Liver (tissue), 9 donors: Measurements from ENCODE around the gene BAG5. TPM values are rescaled to one million over a fixed set of nuclear protein-coding genes. Genes with fewer than 3 reads are reported as not detected.

Source experiments
- DNase-seq: peaks from one replicate; pipeline ENCODE4 v3.0.0-alpha.2; 2017; ENCODE audit warnings: low spot score
- H3K27ac ChIP-seq, 2 donors: one replicate each; pipeline ENCODE4 v1.7.0; 2013; ENCODE audit warnings: inconsistent platforms in 2 of 2, low read length in 2 of 2, control low read depth in 1 of 2, low read depth in 1 of 2, mild to moderate bottlenecking in 1 of 2
- H3K27me3 ChIP-seq, 4 donors: one replicate each; pipeline versions ENCODE4 v1.6.1 to v1.7.0; 2013; ENCODE audit warnings: low read length in 3 of 4, inconsistent platforms in 1 of 4, mild to moderate bottlenecking in 1 of 4, moderate library complexity in 1 of 4; ENCODE audit not compliant: control insufficient read depth in 4 of 4, insufficient read depth in 4 of 4
- H3K36me3 ChIP-seq, 4 donors: one replicate each; pipeline versions ENCODE4 v1.6.1 to v1.7.0; 2013; ENCODE audit warnings: low read length in 3 of 4, mild to moderate bottlenecking in 3 of 4, low read depth in 1 of 4, moderate library complexity in 1 of 4; ENCODE audit not compliant: control insufficient read depth in 4 of 4, insufficient read depth in 3 of 4
- H3K4me1 ChIP-seq, 4 donors: one replicate each; pipeline versions ENCODE4 v1.6.1 to v1.7.0; 2013; ENCODE audit warnings: low read length in 3 of 4, mild to moderate bottlenecking in 3 of 4, moderate library complexity in 1 of 4; ENCODE audit not compliant: control insufficient read depth in 4 of 4, insufficient read depth in 4 of 4
- H3K4me3 ChIP-seq, 3 donors: one replicate each; pipeline versions ENCODE4 v1.6.1 to v1.7.0; 2013; ENCODE audit warnings: low read length in 3 of 3, control low read depth in 1 of 3, low read depth in 1 of 3, mild to moderate bottlenecking in 1 of 3
- H3K9ac ChIP-seq, 2 donors: one replicate each; pipeline ENCODE4 v1.7.0; 2013; ENCODE audit warnings: low read length in 2 of 2, mild to moderate bottlenecking in 2 of 2, moderate library complexity in 2 of 2, control low read depth in 1 of 2, low read depth in 1 of 2
- H3K9me3 ChIP-seq, 4 donors: one replicate each; pipeline versions ENCODE4 v1.6.1 to v1.7.0; 2013; ENCODE audit warnings: low read length in 3 of 4; ENCODE audit not compliant: control insufficient read depth in 4 of 4
- ATF3 ChIP-seq: IDR thresholded peaks from 2 replicates; pipeline ENCODE4 v1.6.1; 2016; ENCODE audit warnings: antibody characterized with exemption
- EGR1 ChIP-seq, 2 donors: IDR thresholded peaks; 2 replicates each; pipeline ENCODE4 v1.6.1; 2016 to 2018; ENCODE audit warnings: antibody characterized with exemption in 2 of 2, low read depth in 2 of 2
- FOXA1 ChIP-seq: IDR thresholded peaks from 2 replicates; pipeline ENCODE4 v1.6.1; 2016; ENCODE audit warnings: antibody characterized with exemption
- GABPA ChIP-seq, 2 donors: IDR thresholded peaks in 1 of 2; conservative IDR thresholded peaks in 1 of 2; 2 replicates each; pipeline ENCODE4 v1.6.1; 2016; ENCODE audit warnings: antibody characterized with exemption in 2 of 2, mild to moderate bottlenecking in 1 of 2, moderate library complexity in 1 of 2
- HNF4A ChIP-seq, 2 donors: conservative IDR thresholded peaks; 2 replicates each; pipeline ENCODE4 v1.6.1; 2016; ENCODE audit warnings: antibody characterized with exemption in 2 of 2, mild to moderate bottlenecking in 2 of 2
- HNF4G ChIP-seq: IDR thresholded peaks from 2 replicates; pipeline ENCODE4 v1.6.1; 2016; ENCODE audit warnings: antibody characterized with exemption
- JUND ChIP-seq, 2 donors: IDR thresholded peaks; 2 replicates each; pipeline ENCODE4 v1.6.1; 2016; ENCODE audit warnings: antibody characterized with exemption in 2 of 2
- NR2F2 ChIP-seq: IDR thresholded peaks from 2 replicates; pipeline ENCODE4 v1.6.1; 2016; ENCODE audit warnings: antibody characterized with exemption
- RAD21 ChIP-seq, 2 donors: IDR thresholded peaks; 2 replicates each; pipeline ENCODE4 v1.6.1; 2016; ENCODE audit warnings: antibody characterized with exemption in 2 of 2, mild to moderate bottlenecking in 2 of 2
- REST ChIP-seq: IDR thresholded peaks from 2 replicates; pipeline ENCODE4 v1.6.1; 2016; ENCODE audit warnings: antibody characterized with exemption, mild to moderate bottlenecking
- RXRA ChIP-seq, 2 donors: IDR thresholded peaks; 2 replicates each; pipeline ENCODE4 v1.6.1; 2017 to 2018; ENCODE audit warnings: antibody characterized with exemption in 2 of 2, mild to moderate bottlenecking in 1 of 2
- SP1 ChIP-seq: IDR thresholded peaks from 2 replicates; pipeline ENCODE4 v1.6.1; 2018; ENCODE audit warnings: antibody characterized with exemption, mild to moderate bottlenecking
- WGBS: extraction: QIAGEN DNeasy Blood & Tissue Kit; methylation state at CpG from one replicate; pipeline ENCODE4 v1.1.7; 2013; 5-methylcytosine and 5-hydroxymethylcytosine counted together
- polyA plus RNA-seq, 2 donors: library from polyadenylated mRNA; stranded (reverse) in 1 of 2; unstranded in 1 of 2; fragments of 200-250 nt in 1 of 2; fragments of >200 nt in 1 of 2; fragmentation: Nextera tagmentation in 1 of 2; extraction: Ambion mirVana in 1 of 2; gene quantifications; one replicate each; pipeline versions ENCODE4 v1.2.1 to v1.2.3, GENCODE V29; 2013 to 2015
- total RNA-seq, 2 donors: library from RNA; depleted of rRNA; stranded (reverse); fragments of >200 nt; gene quantifications; one replicate each; pipeline ENCODE4 v1.2.3, GENCODE V29; 2014
- donor health status: healthy.
- donor health status: healthy.
- donor health status: healthy.
- donor health status: healthy.
- donor health status: healthy.

BAG5 gene
- total and polyA plus RNA-seq, 4 donors = 5.4 to 12.5 (median 8.8) TPM

- no peaks in the 10 kb centered on the region for H3K27me3 ChIP-seq
- no peak for TF ChIP-seq SP1
- TF ChIP-seq ATF3 = no peak
- TF ChIP-seq REST = no peak
- TF ChIP-seq GABPA (IDR thresholded peaks at IDR 0.05 in 1 of 2, conservative IDR thresholded peaks at IDR 0.05 in 1 of 2) = no peak
- TF ChIP-seq RAD21 (IDR thresholded peaks at IDR 0.05) = no peak
- TF ChIP-seq NR2F2 = no peak
- no peak for TF ChIP-seq HNF4G
- TF ChIP-seq HNF4A (conservative IDR thresholded peaks at IDR 0.05) = no peak
- no peak for TF ChIP-seq RXRA (IDR thresholded peaks at IDR 0.05)
- no peak overlapping the region for H3K4me3 ChIP-seq
- no peak overlapping the region for H3K27ac ChIP-seq
- WGBS = 91% methylated on average over 11 of the region's 11 CpGs
- peaks cover 15 to 52% (median 31%) of the 10 kb centered on the region in 4 donors for H3K4me1 ChIP-seq
- no peaks in the 10 kb centered on the region for H3K9me3 ChIP-seq
- no peak for DNase-seq
- H3K36me3 ChIP-seq = peaks cover 0 to 22% (median 3%) of the 10 kb centered on the region in 4 donors
- no peak overlapping the region for H3K9ac ChIP-seq
Observed at GRCh38 chr14:103530831-103531230, 31.6 kb downstream of the BAG5 start.

- no peak overlapping the region for H3K27ac ChIP-seq
- H3K27me3 ChIP-seq = no peaks in the 10 kb centered on the region
- peaks cover 15 to 57% (median 36%) of the 10 kb centered on the region in 4 donors for H3K4me1 ChIP-seq
- H3K9ac ChIP-seq = no peak overlapping the region
- WGBS = 79% methylated on average over 7 of the region's 7 CpGs
- H3K9me3 ChIP-seq = no peaks in the 10 kb centered on the region
- H3K36me3 ChIP-seq = peaks cover 0 to 20% (median 3%) of the 10 kb centered on the region in 4 donors
- peak overlapping the region in 1 of 3 donors; percentile 77 for H3K4me3 ChIP-seq
- TF ChIP-seq RXRA (IDR thresholded peaks at IDR 0.05) = no peak
- TF ChIP-seq FOXA1 = no peak
- peak; percentile 97 for TF ChIP-seq REST
- TF ChIP-seq JUND (IDR thresholded peaks at IDR 0.05) = no peak
- no peak for TF ChIP-seq EGR1 (IDR thresholded peaks at IDR 0.05; ENCODE audit: low read depth in 2 of 2)
- no peak for DNase-seq
Observed at GRCh38 chr14:103530390-103530789, 32.1 kb downstream of the BAG5 start.
